Psoas muscle (tissue), 8 donors: ENCODE measurements around the gene TSHR. TPM values are rescaled to one million over a fixed set of nuclear protein-coding genes. Genes with fewer than 3 reads are reported as not detected.

Experiments
- ATAC-seq, 4 donors: fragments of 200-7000 bp; cut with Tn5 transposase; one replicate each; pipeline ENCODE4 v1.9.1; 2020; ENCODE audit warnings: moderate library complexity in 3 of 4, mild to moderate bottlenecking in 2 of 4
- DNase-seq, 2 donors: peaks; one replicate each; pipeline ENCODE4 v3.0.0-alpha.2; 2020
- H3K27ac ChIP-seq: fragments of 200-600 bp; one replicate; pipeline ENCODE4 v1.8.0; 2022
- H3K27me3 ChIP-seq, 3 donors: fragments of 200-600 bp in 1 of 3; one replicate each; pipeline versions ENCODE4 v1.6.1 to v1.8.0; 2013 to 2022; ENCODE audit warnings: low read length in 2 of 3, mild to moderate bottlenecking in 2 of 3, moderate library complexity in 1 of 3; ENCODE audit not compliant: insufficient read depth in 3 of 3
- H3K36me3 ChIP-seq, 2 donors: fragments of 200-600 bp in 1 of 2; one replicate each; pipeline versions ENCODE4 v1.6.1 to v1.8.0; 2013 to 2022; ENCODE audit warnings: low read depth in 1 of 2, mild to moderate bottlenecking in 1 of 2, moderate library complexity in 1 of 2; ENCODE audit not compliant: insufficient read depth in 1 of 2
- H3K4me1 ChIP-seq: fragments of 200-600 bp; one replicate; pipeline ENCODE4 v1.8.0; 2022
- H3K4me3 ChIP-seq: fragments of 200-600 bp; one replicate; pipeline ENCODE4 v1.8.0; 2022; ENCODE audit warnings: mild to moderate bottlenecking
- H3K9me3 ChIP-seq: fragments of 200-600 bp; one replicate; pipeline ENCODE4 v1.8.0; 2022
- WGBS, 3 donors: extraction: QIAGEN DNeasy Blood & Tissue Kit; methylation state at CpG; one replicate each; pipeline versions ENCODE4 v1.1.6 to v1.1.7; 2013; 5-methylcytosine and 5-hydroxymethylcytosine counted together
- intact Hi-C, 2 donors: fragments of 100-400 bp; cut with DNase I; formaldehyde crosslinking; loops; one replicate each; pipeline versions ENCODE4 v1.11.0 to v1.14.2; 2022
- polyA plus RNA-seq, 3 donors: library from polyadenylated mRNA; stranded (reverse); fragments of 200-250 nt; gene quantifications; one replicate each; pipeline ENCODE4 v1.2.3, GENCODE V29; 2013
- total RNA-seq, 4 donors: library from RNA; stranded (reverse); fragmentation: NEBNext Ultra II Directional in 2 of 4; extraction: Animal tissue kit (Norgen Biotek cat#: 25700) in 2 of 4; gene quantifications; one replicate each; pipeline versions ENCODE4 v1.2.1 to v1.2.4, GENCODE V29; 2021 to 2023
- TF ChIP-seq, protein P1 (sequence below): fragments of 200-600 bp; IDR thresholded peaks from one replicate; pipeline ENCODE4 v1.8.0; 2022; ENCODE audit warnings: antibody characterized with exemption
- donor health status: healthy with polysubstance abuse.
- donor health status: DM: no; HTN: no; CAD: no; lungs with moderate emphysema.
- donor health status: Bipolar disorder and iron deficiency.
- donor health status: healthy.
- donor health status: DM: yes; HTN: yes; CAD: no.
- donor health status: DM: no; HTN: no; CAD: no.
- donor health status: DM: no; HTN: no; CAD: no.
- donor health status: DM: yes; HTN: yes; CAD: no.

Gene TSHR
- total and polyA plus RNA-seq, 7 donors, result 0.01 to 0.60 (median 0.12) TPM; not detected in 2

DNA sequence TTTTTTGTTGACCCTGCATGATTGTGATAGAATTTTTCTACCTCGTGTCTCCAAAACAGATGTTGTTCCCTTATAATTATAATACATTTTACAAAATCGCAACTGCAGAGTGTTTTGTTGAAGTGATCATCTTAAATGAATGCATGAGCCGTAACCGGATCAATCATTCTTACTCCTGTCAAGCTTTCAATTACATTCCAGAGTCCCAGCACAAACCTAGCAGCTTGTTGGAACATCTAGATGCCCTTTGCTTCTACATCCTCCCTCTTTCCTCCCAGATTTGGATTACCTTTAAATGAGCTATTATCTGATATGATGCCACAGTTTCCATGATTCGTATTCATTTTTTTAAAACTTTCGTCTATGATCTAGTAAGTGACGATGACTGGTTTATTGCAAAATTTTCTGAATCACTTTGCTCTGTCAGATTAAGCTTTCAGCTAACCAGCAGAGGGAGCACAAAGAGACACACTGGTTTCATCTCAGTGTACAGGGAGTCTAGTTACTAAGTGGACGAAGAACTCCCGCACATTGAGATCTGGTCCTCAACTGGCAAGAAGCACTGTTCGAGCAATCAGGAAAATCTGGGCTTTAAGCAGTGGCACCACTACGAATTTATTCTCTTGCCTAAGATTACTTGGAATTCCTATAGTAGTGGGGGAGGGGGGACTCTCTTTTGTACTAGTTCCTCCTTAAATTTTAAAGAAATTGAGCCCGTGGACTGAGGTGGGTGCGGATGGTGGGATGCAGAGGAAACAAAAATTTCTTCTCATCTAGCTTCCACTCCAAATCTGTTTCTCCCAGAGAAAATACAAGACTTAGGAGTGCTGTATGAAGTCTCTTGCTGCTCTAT, 40.9 kb downstream of the TSHR start:
- peak; percentile 85 to 99 (median 96) for ATAC-seq
- peak overlapping the region; percentile 33 for H3K4me3 ChIP-seq
- TF ChIP-seq, protein P1, sequence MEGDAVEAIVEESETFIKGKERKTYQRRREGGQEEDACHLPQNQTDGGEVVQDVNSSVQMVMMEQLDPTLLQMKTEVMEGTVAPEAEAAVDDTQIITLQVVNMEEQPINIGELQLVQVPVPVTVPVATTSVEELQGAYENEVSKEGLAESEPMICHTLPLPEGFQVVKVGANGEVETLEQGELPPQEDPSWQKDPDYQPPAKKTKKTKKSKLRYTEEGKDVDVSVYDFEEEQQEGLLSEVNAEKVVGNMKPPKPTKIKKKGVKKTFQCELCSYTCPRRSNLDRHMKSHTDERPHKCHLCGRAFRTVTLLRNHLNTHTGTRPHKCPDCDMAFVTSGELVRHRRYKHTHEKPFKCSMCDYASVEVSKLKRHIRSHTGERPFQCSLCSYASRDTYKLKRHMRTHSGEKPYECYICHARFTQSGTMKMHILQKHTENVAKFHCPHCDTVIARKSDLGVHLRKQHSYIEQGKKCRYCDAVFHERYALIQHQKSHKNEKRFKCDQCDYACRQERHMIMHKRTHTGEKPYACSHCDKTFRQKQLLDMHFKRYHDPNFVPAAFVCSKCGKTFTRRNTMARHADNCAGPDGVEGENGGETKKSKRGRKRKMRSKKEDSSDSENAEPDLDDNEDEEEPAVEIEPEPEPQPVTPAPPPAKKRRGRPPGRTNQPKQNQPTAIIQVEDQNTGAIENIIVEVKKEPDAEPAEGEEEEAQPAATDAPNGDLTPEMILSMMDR, result peak; percentile 71
- H3K9me3 ChIP-seq, result no peaks in the 10 kb centered on the region
- H3K27ac ChIP-seq, result no peak overlapping the region
- H3K36me3 ChIP-seq, result no peaks in the 10 kb centered on the region
- no peak for DNase-seq
- H3K27me3 ChIP-seq, result no peaks in the 10 kb centered on the region
- H3K4me1 ChIP-seq, result no peaks in the 10 kb centered on the region
- 49 to 57% (median 51%) methylated on average over 13 of the region's 13 CpGs for WGBS, 3 donors
- intact Hi-C loops, result loop anchor here (1.0 to 5.0 kb wide), 3 partner anchors 171 to 217 kb away; no protein-coding TSS in a partner anchor

GRCh38 chr14:81001447-81001846, 46.0 kb downstream of the TSHR start:
- ATAC-seq (no peak), DNase-seq (no peak)
- Histone ChIP-seq H3K27ac (no peak overlapping the region), H3K27me3 (no peaks in the 10 kb centered on the region), H3K36me3 (no peaks in the 10 kb centered on the region), H3K4me3 (no peak overlapping the region), H3K9me3 (no peaks in the 10 kb centered on the region), H3K4me1 (no peaks in the 10 kb centered on the region)
- WGBS, 3 donors, result 54 to 71% (median 70%) methylated on average over 6 of the region's 6 CpGs
- TF ChIP-seq, protein P1, result no peak
- intact Hi-C loops, result no loop called here

DNA sequence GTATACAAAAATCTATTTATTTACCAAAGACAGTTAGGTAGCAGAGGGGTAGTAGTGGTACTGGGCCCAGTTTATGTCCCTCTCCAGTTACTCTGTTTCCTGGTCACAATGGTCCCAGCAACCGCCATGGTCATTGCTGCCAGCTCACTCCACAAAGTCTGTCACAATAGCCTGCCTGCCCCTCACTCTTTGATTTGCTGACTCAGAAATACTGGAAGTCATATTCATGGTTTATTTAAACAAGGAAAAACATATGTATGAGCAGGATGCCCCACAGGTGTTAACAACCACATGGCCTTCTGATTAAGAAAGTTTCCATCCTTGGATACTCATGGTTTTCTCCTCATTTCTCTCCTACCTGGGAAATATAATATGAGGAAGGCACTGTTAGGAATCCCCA, 49.2 kb downstream of the TSHR start:
- intact Hi-C loops, result no loop called here
- no peaks in the 10 kb centered on the region for H3K9me3 ChIP-seq
- H3K27ac ChIP-seq, result no peak overlapping the region
- no peak overlapping the region for H3K4me3 ChIP-seq
- H3K36me3 ChIP-seq, result no peaks in the 10 kb centered on the region
- DNase-seq (no peak), ATAC-seq (no peak)
- no peaks in the 10 kb centered on the region for H3K4me1 ChIP-seq
- 94 to 100% (median 100%) methylated on average over 1 of the region's 1 CpG for WGBS, 3 donors
- no peaks in the 10 kb centered on the region for H3K27me3 ChIP-seq
- TF ChIP-seq, protein P1, result no peak

GRCh38 chr14:81005540-81006228, 50.3 kb downstream of the TSHR start:
- WGBS, 3 donors, result 63 to 69% (median 67%) methylated on average over 8 of the region's 8 CpGs
- no peak overlapping the region for H3K27ac ChIP-seq
- DNase-seq (no peak), ATAC-seq (no peak)
- H3K4me1 ChIP-seq, result no peaks in the 10 kb centered on the region
- no peaks in the 10 kb centered on the region for H3K36me3 ChIP-seq
- H3K27me3 ChIP-seq, result no peaks in the 10 kb centered on the region
- H3K9me3 ChIP-seq, result no peaks in the 10 kb centered on the region
- intact Hi-C loops, result no loop called here
- no peak overlapping the region for H3K4me3 ChIP-seq
- TF ChIP-seq, protein P1, result no peak
